ENCODE results near the gene ZNG1F.
"Not testable (repeated sequence)": the region's sequence is repeated elsewhere in the genome, so short reads cannot be mapped to it uniquely, and the experiment has no call there.

The ZNG1F gene

DNA sequence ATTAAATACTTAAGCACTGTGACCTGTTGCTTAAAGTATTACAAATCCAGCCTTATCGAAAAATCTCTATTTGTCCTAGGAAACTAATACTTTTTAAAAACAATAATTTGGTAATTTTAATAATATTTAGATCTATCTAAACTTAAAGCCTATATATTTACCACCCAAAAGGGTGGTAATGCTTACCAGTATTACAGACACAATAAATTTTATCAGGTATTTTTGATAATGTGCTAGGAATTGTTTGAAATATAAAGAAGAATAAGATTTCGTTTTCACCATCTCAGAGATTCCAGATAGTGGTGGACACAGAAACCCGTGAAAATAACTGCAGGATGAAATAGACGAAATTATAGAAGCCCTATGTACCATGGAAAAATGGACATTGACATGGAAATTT, 68.4 kb downstream of the ZNG1F start:
- FAIRE-seq, result not testable (repeated sequence)

DNA sequence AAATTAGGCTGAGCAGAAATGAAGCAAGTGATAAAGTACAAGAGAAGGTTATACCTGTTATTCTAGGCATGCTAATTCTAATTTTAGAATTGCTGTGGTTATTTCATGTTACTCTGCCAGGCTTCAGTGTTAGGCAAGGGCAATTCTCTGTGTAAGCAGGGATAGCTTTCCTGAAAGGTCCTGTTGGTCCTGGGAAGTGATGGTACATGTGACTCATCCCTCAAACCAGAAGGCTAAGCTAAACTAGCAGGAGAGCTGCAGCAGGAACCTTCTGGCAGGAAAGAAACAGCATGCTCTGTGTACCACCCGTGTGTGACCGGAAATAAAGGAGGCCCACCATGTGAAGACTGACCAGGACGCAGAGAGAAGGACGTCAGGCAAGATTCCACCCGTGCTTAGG, 69.4 kb downstream of the ZNG1F start:
- FAIRE-seq, result not testable (repeated sequence)

DNA sequence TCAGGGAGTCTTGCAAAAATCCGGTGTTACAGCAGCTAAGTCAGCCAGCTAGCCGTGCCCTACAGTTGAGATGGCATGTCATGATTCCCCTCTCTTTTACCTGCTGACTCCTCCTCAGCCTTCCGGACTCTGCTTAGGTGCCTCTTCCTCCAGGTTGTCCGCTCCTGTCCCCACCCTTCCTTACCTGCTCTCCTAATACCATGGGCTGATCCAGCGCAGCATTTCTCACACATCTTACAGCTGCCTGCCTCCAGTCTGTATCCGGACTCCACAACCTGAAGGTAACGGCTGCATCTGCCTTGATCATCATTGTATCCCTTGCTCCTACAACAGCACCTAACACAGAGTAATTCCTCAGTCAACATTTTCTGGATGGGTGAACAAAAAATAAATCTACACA, 69.8 kb downstream of the ZNG1F start:
- FAIRE-seq, result not testable (repeated sequence)

DNA sequence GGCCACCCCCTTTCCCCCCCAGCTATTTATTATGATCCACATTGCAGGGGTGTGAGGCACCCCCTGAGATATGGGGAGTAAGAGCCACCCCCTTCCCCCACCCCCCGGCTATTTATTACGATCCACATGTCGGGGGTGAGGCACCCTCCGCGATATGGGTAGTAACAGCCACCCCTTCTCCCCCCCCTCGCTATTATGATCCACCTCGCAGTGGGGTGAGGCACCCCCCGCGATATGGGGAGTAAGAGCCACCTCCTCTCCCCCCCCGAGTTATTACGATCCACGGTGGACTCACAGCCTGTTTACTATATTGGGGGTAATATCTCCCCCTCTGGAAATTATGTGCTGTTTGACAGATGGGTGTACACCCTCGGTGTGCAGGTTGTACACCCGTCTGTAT, 75.8 kb downstream of the ZNG1F start:
- not testable (repeated sequence) for FAIRE-seq

DNA sequence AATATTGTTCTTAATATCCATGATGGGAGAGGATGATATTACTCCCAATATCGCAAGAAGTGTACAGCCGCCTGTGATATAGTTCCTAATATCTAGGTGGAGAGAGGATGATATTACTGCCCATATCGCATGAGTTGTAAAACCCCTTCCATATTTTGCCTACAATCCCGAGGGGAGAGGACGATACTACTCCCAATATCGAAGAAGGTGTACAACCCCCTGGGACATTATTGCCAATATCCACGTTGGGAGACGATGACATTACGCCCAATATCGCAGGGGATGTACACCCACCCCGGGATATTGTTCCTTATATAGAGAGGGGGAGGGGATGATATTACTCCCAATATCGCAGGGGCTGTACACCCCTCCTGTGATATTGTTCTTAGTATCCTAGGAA, 77.7 kb downstream of the ZNG1F start:
- FAIRE-seq, result not testable (repeated sequence)

DNA sequence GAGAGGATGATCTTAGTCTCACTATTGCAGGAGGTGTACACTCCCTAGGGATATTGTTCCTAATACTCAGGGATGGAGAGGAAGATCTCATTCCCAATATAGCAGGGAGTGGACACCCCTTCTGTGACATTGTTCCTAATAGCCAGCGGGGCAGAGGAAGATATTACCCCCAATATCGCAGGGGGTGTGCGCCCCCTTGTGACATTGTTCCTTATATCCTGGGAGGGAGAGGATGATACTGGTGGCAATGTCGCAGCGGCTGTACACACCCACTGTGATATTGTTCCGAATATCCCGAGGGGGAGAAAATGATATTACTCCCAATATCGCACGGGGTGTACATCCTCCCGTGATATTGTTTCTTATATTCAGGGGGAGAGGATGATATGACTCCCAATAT, 78.2 kb downstream of the ZNG1F start:
- not testable (repeated sequence) for FAIRE-seq

DNA sequence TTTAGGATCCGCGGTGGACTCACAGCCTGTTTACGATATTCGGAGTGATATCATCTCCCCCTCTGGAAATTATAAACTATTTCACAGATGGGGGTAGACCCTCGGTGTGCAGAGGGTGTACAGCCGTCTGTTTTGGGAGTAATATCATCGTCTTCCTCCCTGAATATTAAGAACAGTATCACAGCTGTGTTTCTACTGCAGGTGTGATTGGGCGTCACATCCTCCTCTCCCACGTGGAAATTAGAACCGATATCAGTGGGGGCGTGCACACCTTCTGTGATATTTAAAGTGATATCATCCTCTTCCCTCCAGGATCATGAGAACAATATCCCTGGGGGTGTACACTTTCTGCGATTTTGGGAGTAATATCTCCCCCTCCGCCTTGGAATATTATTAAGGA, 79.9 kb downstream of the ZNG1F start:
- not testable (repeated sequence) for FAIRE-seq

DNA sequence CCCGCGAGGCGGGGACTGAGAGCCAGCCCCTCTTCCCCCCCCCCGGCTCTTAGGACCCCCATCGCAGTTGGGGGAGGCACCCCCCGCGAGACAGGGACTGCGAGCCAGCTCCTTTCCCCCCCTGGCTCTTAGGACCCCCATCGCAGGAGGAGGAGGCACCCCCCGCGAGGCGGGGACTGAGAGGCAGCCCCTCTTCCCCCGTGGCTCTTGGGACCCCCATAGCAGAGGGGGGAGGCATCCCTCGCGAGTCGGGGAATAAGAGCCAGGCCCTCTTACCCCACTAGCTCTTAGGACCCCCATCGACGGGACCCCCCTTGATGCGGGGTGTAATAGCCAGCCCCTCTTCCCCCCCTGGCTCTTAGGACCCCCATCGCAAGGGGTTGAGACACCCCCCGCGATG, 80.3 kb downstream of the ZNG1F start:
- not testable (repeated sequence) for FAIRE-seq

DNA sequence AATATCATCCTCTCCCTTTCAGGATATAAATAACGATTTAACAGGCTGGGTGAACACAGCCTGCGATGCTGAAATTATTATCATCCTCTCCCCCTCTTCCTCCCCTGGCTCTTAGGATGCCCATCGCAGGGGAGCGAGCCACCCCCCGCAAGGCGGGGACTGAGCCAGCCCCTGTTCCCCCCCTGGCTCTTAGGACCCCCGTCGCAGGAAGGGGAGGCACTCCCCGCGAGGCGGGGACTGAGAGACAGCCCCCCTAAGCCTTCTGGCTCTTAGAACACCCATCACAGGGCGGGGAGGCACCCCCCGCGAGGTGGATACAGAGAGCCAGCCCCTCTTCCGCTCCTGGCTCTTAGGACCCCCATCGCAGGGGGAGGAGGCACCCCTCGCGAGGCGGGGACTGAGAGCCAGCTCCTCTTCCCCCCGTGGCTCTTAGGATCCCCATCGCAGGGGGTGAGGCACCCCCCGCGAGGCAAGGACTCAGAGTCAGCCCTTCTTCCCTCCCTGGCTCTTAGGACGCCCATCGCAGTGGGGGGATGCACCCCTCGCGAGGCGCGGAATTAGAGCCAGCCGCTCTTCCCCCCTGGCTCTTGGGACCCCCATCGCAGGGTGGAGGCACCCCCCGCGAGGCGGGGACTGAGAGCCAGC, 82.5 kb downstream of the ZNG1F start:
- not testable (repeated sequence) for FAIRE-seq

DNA sequence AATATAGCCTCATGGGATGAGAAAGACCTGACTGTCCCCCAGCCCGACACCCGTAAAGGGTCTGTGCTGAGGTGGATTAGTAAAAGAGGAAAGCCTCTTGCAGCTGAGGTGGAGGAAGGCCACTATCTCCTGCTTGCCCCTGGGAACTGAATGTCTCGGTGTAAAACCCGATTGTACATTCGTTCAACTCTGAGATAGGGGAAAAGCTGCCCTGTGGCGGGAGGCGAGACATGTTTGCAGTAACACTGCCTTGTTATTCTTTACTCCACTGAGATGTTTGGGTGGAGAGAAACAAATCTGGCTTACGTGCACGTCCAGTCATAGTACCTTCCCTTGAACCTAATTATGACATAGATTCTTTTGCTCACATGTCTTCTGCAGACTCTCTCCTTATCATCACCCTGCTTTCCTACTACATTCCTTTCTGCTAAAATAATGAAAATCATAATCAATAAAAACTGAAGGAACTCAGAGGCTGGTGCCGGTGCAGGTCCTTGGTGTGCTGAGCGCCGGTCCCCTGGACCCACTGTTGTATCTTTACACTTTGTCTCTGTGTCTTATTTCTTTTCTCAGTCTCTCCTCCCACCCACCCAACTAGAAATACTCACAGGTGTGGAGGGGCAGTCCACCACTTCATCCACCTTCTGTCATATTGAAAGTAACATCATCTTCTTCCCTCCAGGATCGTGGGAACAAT, 83.4 kb downstream of the ZNG1F start:
- not testable (repeated sequence) for FAIRE-seq

DNA sequence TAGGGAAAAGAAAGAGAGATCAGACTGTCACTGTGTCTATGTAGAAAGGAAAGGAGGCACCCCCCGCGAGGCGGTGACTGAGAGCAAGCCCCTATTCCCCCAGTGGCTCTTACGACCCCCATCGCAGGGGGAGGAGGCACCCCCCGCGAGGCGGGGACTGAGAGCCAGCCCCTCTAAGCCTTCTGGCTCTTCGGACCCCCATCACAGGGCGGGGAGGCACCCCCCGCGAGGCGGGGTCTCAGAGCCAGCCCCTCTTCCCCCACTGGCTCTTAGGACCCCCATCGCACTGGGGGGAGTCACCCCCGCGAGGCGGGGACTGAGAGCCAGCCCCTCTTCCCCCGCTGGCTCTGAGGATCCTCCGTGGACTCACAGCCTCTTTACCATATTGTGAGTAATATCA, 84.6 kb downstream of the ZNG1F start:
- FAIRE-seq, result not testable (repeated sequence)

DNA sequence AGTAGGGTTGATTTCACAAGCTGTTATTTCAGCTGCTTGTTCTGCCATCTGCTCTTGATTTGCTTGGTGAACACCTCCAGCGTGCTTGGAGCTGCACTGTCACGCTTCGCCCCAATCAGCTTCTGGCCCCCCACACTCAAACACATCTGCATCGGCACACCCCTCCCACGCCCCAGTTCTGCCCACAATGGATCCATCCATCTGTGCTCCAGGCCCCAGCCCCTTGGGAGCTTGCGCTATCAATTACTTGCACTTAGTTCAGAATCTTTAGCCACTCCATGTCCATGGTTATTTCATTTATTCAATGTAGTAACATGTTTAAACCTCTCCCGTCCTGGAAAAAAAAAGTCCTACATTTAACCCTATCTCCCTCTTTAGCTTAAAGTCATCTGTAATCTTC, 88.6 kb downstream of the ZNG1F start:
- FAIRE-seq, result not testable (repeated sequence)

DNA sequence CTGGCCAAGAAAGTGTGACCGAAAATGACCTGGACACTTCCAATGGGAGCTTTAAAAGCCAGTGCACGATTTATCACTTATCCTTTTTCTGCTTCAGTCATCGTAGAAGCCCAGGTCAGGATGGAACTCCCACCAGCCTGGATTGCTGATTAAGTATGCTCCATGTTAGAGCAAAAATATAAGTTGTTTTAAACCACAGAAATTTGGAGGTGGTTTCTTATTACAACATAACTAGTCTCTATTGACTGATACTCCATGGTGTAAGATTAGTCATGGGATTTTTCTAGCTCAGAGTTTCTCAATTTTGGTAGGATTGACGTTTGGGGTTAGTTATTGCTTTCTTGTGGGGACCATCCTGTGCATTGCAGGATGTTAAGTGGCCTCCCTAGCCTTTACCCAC, 90.4 kb downstream of the ZNG1F start:
- not testable (repeated sequence) for FAIRE-seq

DNA sequence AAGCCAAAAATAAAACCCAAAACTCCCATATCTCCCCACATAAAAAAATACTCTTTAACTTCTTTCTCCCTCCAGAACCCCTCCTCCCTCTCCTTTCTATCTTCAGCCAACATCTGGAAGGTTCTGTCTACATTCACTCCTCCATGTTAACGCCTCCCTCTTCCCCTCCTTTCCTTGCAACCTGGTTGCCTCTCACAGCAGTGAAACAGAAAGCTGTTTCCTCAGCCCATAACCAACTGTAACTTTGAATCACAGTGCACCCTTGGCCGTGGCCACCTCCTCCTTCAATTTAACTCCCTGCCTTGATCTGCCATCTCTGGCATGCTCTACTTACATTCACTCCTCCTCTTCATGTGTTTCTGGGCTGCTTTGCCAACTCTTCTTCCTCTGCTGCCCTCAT, 94.1 kb downstream of the ZNG1F start:
- not testable (repeated sequence) for FAIRE-seq

DNA sequence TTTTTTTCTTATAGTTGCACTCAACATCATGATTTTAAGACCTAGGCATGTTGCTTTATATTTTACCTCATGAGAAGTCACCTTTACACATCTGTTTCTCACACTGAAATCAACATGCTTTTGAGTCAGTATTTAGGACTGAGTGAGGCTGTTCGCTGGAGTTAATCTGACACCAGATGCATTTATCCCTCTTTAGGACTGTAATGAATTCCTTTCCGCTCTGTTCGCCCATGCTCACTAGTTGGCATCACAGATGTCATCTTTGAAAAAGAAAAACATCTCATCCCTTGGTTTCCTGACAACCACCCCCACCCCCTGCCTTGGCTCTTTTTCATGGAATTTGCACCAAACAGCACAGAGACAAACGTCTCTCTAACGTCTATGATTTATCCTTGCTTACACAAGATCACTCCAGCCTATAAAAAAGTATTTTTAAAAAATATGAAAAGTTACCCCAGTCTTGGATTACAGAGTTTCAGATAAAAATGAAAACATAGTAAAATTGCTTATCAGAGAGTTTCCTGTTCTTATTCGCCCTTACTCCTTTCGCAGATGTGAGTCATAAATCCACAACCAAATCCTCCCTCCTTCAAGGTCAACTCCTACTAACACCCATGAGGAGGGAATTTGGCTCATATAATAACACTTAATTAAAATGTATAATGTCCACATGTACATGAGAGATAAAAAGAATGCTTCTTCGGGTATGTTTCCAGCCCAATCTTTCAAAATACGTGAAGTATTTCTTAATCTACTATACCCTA, 94.9 kb downstream of the ZNG1F start:
- FAIRE-seq, result not testable (repeated sequence)

DNA sequence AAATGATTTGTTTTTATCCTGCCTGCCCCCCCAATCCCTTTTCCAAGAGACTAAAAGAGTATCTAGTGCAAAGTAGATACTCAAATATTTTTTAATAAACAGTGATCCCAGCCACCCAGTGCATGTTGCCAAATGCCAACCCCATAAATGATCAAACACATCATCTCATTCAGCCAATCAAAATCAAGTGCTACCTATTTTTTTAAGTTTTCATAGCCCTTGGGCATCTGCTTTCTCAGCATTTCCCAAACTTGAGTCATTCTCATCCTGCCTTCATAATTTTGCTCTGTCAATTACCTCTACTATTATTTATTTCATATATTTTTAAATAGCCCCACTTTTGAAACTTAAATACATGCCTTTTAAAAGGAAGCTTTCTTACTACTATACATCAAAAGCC, 98.2 kb downstream of the ZNG1F start:
- not testable (repeated sequence) for FAIRE-seq

DNA sequence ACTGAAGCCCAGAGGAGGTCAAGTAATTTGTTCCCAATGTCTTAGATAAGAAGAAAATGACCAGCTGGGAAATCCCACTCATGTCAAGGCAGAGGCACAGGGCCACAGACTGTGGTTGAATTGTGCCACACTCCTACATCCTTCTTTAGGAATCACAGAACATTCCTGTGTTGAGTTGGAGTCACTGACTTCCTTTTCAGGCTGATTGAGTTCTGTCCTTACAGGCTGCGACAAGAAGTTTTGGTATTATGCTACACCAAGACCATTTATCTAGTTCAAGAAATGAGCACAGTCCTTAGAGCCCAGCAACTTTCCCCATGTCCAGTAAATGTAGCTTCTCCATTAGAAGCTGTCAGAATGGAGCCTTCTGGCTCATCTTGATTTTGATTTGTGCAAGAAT, 98.7 kb downstream of the ZNG1F start:
- FAIRE-seq, result not testable (repeated sequence)

DNA sequence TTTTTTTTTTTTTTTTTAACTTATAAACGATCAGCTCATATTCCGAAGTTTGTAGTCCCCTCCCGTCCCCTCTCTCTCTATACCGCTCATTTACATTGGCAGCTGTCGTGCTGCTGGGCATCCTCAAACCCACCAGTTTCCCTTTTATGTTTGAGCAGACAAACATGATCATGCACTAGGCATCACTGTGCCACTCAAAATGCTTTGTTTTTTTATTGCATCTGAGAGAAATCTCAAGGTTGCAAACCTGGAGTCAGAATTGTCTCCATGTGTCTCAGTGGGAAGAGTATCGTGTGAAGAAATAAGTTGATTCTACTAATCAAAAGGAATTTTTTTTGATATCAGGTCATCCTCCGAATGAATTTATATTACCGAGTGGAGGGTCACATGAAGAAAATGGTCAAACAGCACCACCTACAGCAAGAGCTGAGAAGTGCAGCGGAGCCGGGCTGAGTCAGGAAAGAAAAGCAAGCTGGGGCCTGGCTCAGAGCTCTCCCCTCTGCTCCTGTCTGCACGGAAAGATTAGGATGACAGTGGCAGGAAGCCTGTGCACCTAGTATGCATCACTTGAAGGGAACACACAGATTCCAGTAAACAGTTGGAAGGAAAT, 100.6 kb downstream of the ZNG1F start:
- not testable (repeated sequence) for FAIRE-seq

DNA sequence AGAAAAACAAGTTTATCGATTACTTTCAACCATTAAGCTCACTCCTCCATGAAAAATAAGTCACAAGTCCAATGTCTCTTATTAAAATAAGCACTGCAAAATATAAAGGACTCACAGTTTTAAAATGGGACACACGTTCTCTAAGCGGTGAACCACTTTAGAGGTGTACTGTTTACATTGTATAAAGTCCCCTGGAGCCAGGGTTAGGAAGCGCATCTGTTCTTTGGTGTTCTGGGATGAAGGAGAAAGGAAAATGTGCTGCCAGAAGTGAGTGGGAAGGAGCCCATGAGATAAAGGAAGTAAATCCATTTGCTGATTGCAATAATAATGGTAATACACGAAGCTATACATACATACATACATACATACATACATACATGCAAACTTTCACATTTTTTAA, 101.2 kb downstream of the ZNG1F start:
- FAIRE-seq, result not testable (repeated sequence)

DNA sequence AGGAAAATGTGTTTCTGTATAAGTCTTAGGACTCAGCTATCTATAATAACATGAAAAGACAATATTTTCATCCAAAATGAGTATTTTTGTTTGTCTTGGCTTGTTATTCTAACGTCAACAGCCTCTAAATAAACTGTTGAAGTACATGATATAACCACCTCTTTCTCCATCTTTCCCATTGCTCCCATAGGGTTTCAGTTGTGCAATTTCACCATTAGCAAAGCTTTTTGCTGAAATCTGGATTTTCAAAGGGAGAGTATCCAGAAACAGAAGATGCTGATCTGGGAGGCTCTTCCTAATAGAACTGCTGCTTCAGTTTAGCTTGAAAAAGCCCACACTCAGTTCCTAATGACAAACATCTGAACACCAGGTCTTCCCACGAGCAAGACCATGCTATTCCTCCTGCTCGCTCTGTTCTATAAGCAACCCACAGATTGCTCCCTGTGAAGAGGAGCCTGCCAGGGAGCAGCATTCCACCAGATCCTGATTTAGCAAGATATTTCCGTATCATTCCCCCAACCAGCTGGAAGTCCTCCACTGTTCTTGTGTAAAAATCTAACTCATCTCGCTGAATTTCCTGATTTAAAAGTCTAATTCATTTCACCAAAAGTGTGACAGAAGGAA, 101.8 kb downstream of the ZNG1F start:
- FAIRE-seq, result not testable (repeated sequence)

DNA sequence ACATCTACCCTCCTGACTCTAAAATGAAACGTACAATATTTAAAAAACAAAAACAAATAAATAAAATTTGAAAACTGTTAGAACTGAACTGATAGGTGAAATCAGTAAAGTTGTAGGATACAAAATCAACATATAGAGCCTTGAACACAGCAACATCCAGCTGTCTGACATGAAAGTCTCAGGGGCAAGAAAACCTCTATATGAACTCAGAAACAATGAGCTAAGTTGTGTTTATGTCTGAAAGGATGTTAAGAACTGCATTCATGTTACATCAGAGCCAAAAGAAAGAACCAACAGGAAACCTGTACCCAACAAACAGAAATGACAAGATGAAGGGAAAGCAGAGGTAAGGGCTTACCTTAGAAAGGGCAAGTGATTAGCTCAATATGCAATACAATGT, 102.4 kb downstream of the ZNG1F start:
- not testable (repeated sequence) for FAIRE-seq

DNA sequence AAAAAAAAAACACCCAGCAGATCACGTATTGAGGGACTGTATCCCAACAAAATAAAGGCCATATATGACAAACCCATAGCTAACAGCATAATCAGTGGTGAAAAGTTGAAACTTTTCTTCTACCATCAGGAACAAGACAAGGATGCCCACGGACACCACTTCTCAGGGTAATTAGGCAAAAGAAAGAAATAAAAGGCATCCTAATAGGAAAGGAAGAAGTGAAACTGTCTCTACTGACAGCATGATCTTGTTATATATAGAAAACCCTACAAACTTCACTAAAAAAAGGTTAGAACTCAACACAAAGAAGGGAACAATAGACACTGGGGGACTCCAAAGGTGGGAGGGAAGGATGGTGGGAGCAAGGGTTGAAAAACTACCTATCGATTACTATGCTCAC, 102.9 kb downstream of the ZNG1F start:
- not testable (repeated sequence) for FAIRE-seq

DNA sequence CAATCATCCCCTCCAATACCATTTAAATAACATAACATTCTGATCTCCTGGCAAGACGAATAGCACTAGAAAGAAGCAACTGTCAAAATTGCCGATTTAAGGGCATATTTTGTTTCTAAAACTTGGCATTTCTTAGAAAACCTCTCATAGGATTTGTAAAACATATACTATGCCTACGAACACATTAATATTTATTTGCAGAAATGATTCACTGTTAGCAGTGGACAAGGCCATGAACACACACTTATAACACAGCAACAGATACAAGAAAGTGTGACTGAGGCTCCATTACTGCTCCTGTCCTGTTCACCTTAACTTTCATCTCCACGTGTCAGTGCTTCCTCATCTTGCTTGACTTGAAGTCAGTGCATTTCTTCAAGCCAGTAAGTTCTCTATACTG, 106.8 kb downstream of the ZNG1F start:
- FAIRE-seq, result not testable (repeated sequence)
